Breast epithelium (tissue), 3 donors: Measurements from ENCODE around the gene PRDM7.

Source experiments
- CTCF ChIP-seq, 3 donors: fragments of 450-650 bp; IDR thresholded peaks; one replicate each; pipeline ENCODE4 v1.5.1; 2016 to 2017; ENCODE audit warnings: antibody characterized with exemption in 3 of 3, mild to moderate bottlenecking in 3 of 3, moderate library complexity in 3 of 3
- POLR2A ChIP-seq: fragments of 450-650 bp; IDR thresholded peaks from one replicate; pipeline ENCODE4 v1.6.1; 2016; ENCODE audit warnings: antibody characterized with exemption, mild to moderate bottlenecking, moderate library complexity

- TF ChIP-seq CTCF (IDR thresholded peaks at IDR 0.05) (no peak), POLR2A (no peak)
Measured at GRCh38 chr16:90023078-90023447, 54.1 kb downstream of the PRDM7 start.
